Astrocyte (in vitro differentiated cells and primary cell): ENCODE measurements around the gene PAPSS2. TPM values are rescaled to one million over a fixed set of nuclear protein-coding genes. Genes with fewer than 3 reads are reported as not detected.

Experiments
- DNase-seq: peaks from one replicate; pipeline ENCODE4 v3.0.0-alpha.2; 2010; ENCODE audit warnings: low read depth
- FAIRE-seq: peaks from 2 replicates; lab custom pipeline; 2011; peaks lifted over from hg19 to GRCh38; lab: Jason Lieb, UNC
- H2AFZ ChIP-seq: 2 replicates; pipeline ENCODE4 v1.6.0; 2012; ENCODE audit warnings: low read depth, low read length, inconsistent platforms
- H3K27ac ChIP-seq: 2 replicates; pipeline ENCODE4 v1.5.1; 2011; ENCODE audit warnings: low read depth, low read length, inconsistent platforms
- H3K27me3 ChIP-seq: 2 replicates; pipeline ENCODE4 v1.6.0; 2011; ENCODE audit warnings: low read length, inconsistent platforms; ENCODE audit not compliant: insufficient read depth
- H3K36me3 ChIP-seq: 2 replicates; pipeline ENCODE4 v1.5.1; 2011; ENCODE audit warnings: low read length, inconsistent platforms; ENCODE audit not compliant: insufficient read depth
- H3K4me1 ChIP-seq: 2 replicates; pipeline ENCODE4 v1.5.1; 2011; ENCODE audit warnings: low read length, inconsistent platforms; ENCODE audit not compliant: insufficient read depth
- H3K4me2 ChIP-seq: 2 replicates; pipeline ENCODE4 v1.6.0; 2012; ENCODE audit warnings: low read length, inconsistent platforms
- H3K4me3 ChIP-seq: 2 replicates; pipeline ENCODE4 v1.5.1; 2011; ENCODE audit warnings: low read depth, mild to moderate bottlenecking, low read length, inconsistent platforms; ENCODE audit not compliant: insufficient read depth
- H3K79me2 ChIP-seq: 2 replicates; pipeline ENCODE4 v1.6.0; 2012; ENCODE audit warnings: mild to moderate bottlenecking, low read length, inconsistent platforms; ENCODE audit not compliant: insufficient read depth
- H3K9ac ChIP-seq: 2 replicates; pipeline ENCODE4 v1.6.0; 2012; ENCODE audit warnings: mild to moderate bottlenecking, low read length, inconsistent platforms
- H3K9me3 ChIP-seq: 2 replicates; pipeline ENCODE4 v1.5.1; 2012; ENCODE audit warnings: low read depth, mild to moderate bottlenecking, low read length, inconsistent platforms; ENCODE audit not compliant: insufficient read depth
- H4K20me1 ChIP-seq: 2 replicates; pipeline ENCODE4 v1.6.0; 2012; ENCODE audit warnings: low read length, inconsistent platforms; ENCODE audit not compliant: insufficient read depth
- H3K27ac Mint-ChIP-seq: one replicate; pipeline ENCODE4 v1.8.0; 2021; ENCODE audit warnings: mild to moderate bottlenecking, mixed read lengths; ENCODE audit not compliant: unreplicated experiment
- H3K27me3 Mint-ChIP-seq: one replicate; pipeline ENCODE4 v1.8.0; 2021; ENCODE audit warnings: low read depth, mixed read lengths; ENCODE audit not compliant: unreplicated experiment
- H3K36me3 Mint-ChIP-seq: one replicate; pipeline ENCODE4 v1.8.0; 2021; ENCODE audit warnings: low read depth, mixed read lengths; ENCODE audit not compliant: unreplicated experiment
- H3K4me1 Mint-ChIP-seq: one replicate; pipeline ENCODE4 v1.8.0; 2021; ENCODE audit warnings: low read depth, mixed read lengths; ENCODE audit not compliant: unreplicated experiment
- H3K4me3 Mint-ChIP-seq: one replicate; pipeline ENCODE4 v1.8.0; 2021; ENCODE audit warnings: mild to moderate bottlenecking, moderate library complexity, mixed read lengths; ENCODE audit not compliant: unreplicated experiment
- H3K9me3 Mint-ChIP-seq: one replicate; pipeline ENCODE4 v1.8.0; 2021; ENCODE audit warnings: mild to moderate bottlenecking, mixed read lengths; ENCODE audit not compliant: unreplicated experiment
- CTCF ChIP-seq: IDR thresholded peaks from 2 replicates; pipeline ENCODE4 v1.5.1; 2011; ENCODE audit warnings: low read depth, mild to moderate bottlenecking, inconsistent platforms, low read length, moderate library complexity; ENCODE audit not compliant: insufficient read depth
- EZH2 ChIP-seq: IDR thresholded peaks from 2 replicates; pipeline ENCODE4 v1.6.1; 2012; ENCODE audit warnings: mild to moderate bottlenecking, low read length, inconsistent platforms; ENCODE audit not compliant: insufficient read depth
- total RNA-seq: library from RNA; stranded (reverse); gene quantifications from 2 replicates; pipeline ENCODE4 v1.2.1, GENCODE V29; 2021

The PAPSS2 gene
- total RNA-seq, 1 donor from 2014 or later, result 48.6 TPM

GRCh38 chr10:87703771-87704170, 44.1 kb downstream of the PAPSS2 start:
- H3K4me3 Mint-ChIP-seq, result no peak overlapping the region
- no peak overlapping the region for H3K4me2 ChIP-seq
- no peak overlapping the region for H3K9ac ChIP-seq
- peaks cover 5% of the 10 kb centered on the region for H3K4me1 Mint-ChIP-seq
- TF ChIP-seq CTCF (no peak), EZH2 (no peak)
- DNase-seq (no peak), FAIRE-seq (no peak)
- H3K36me3 Mint-ChIP-seq, result peaks cover 2% of the 10 kb centered on the region
- H3K27me3 ChIP-seq, result no peaks in the 10 kb centered on the region
- H2AFZ ChIP-seq, result no peak overlapping the region
- H4K20me1 ChIP-seq, result peaks cover 20% of the 10 kb centered on the region
- H3K27me3 Mint-ChIP-seq, result no peaks in the 10 kb centered on the region
- no peak overlapping the region for H3K4me3 ChIP-seq
- peaks cover 7% of the 10 kb centered on the region for H3K4me1 ChIP-seq
- no peak overlapping the region for H3K27ac Mint-ChIP-seq
- H3K27ac ChIP-seq, result no peak overlapping the region
- no peaks in the 10 kb centered on the region for H3K9me3 Mint-ChIP-seq
- H3K79me2 ChIP-seq, result peaks cover 9% of the 10 kb centered on the region
- peaks cover 6% of the 10 kb centered on the region for H3K36me3 ChIP-seq
- H3K9me3 ChIP-seq, result no peaks in the 10 kb centered on the region

GRCh38 chr10:87705339-87705738, 45.7 kb downstream of the PAPSS2 start:
- no peak overlapping the region for H3K4me2 ChIP-seq

More at GRCh38 chr10:87705339-87705738, 45.7 kb downstream of the PAPSS2 start:
- no peak overlapping the region for H3K27ac ChIP-seq
- peaks cover 19% of the 10 kb centered on the region for H4K20me1 ChIP-seq
- no peaks in the 10 kb centered on the region for H3K9me3 ChIP-seq
- peak; percentile 34 for FAIRE-seq
- no peak overlapping the region for H2AFZ ChIP-seq
- no peak overlapping the region for H3K9ac ChIP-seq
- no peak overlapping the region for H3K27ac Mint-ChIP-seq
- peak; percentile 57 for DNase-seq
- no peaks in the 10 kb centered on the region for H3K9me3 Mint-ChIP-seq
- no peaks in the 10 kb centered on the region for H3K27me3 Mint-ChIP-seq
- no peak overlapping the region for H3K4me3 Mint-ChIP-seq
- H3K4me3 ChIP-seq, result no peak overlapping the region
- peaks cover 2% of the 10 kb centered on the region for H3K36me3 Mint-ChIP-seq
- H3K27me3 ChIP-seq, result no peaks in the 10 kb centered on the region
- peaks cover 5% of the 10 kb centered on the region for H3K4me1 Mint-ChIP-seq
- peaks cover 7% of the 10 kb centered on the region for H3K4me1 ChIP-seq
- H3K79me2 ChIP-seq, result peaks cover 3% of the 10 kb centered on the region
- TF ChIP-seq CTCF (no peak), EZH2 (no peak)
- peaks cover 13% of the 10 kb centered on the region for H3K36me3 ChIP-seq
